ENCODE data around the gene CREB5.
A peak's percentile ranks its signal among the peaks of the same experiment; 100 is the strongest.
"Not testable (repeated sequence)": the region's sequence is repeated elsewhere in the genome, so short reads cannot be mapped to it uniquely, and the experiment has no call there.

The CREB5 gene

GRCh38 chr7:28411876-28412662 lies at the start of gene CREB5:
Gene CREB5, plus strand, starts transcription at chr7:28412518. Its CDS starts 397 bp downstream, at chr7:28412915.
- no peak for DNase-seq (ENCODE audit: low spot score)

- DNase-seq (ENCODE audit: low spot score): no peak
Measured at GRCh38 chr7:28362812-28363211, 49.5 kb upstream of the CREB5 start.

- no peak for DNase-seq (ENCODE audit: low spot score)
Measured at GRCh38 chr7:28364082-28364481, 48.2 kb upstream of the CREB5 start.

- no peak for DNase-seq (ENCODE audit: low spot score)
Measured at GRCh38 chr7:28369523-28369922, 42.8 kb upstream of the CREB5 start.

GRCh38 chr7:28371846-28372245 lies 40.5 kb upstream of the CREB5 start:
- DNase-seq (ENCODE audit: low spot score): no peak

- no peak for DNase-seq (ENCODE audit: low spot score)
Measured at GRCh38 chr7:28373990-28374389, 38.3 kb upstream of the CREB5 start.

GRCh38 chr7:28375729-28376128 lies 36.6 kb upstream of the CREB5 start:
- DNase-seq (ENCODE audit: low spot score): no peak

GRCh38 chr7:28376634-28377033 lies 35.7 kb upstream of the CREB5 start:
- DNase-seq (ENCODE audit: low spot score): no peak

- no peak for DNase-seq (ENCODE audit: low spot score)
Measured at GRCh38 chr7:28378574-28379149, 33.7 kb upstream of the CREB5 start.

- no peak for DNase-seq (ENCODE audit: low spot score)
Measured at GRCh38 chr7:28381466-28381865, 30.9 kb upstream of the CREB5 start.

- no peak for DNase-seq (ENCODE audit: low spot score)
Measured at GRCh38 chr7:28382144-28382543, 30.2 kb upstream of the CREB5 start.

- DNase-seq (ENCODE audit: low spot score): no peak
Measured at GRCh38 chr7:28383975-28384374, 28.3 kb upstream of the CREB5 start.

- peak; percentile 44 for DNase-seq (ENCODE audit: low spot score)
Measured at GRCh38 chr7:28389504-28390395, 22.6 kb upstream of the CREB5 start.

GRCh38 chr7:28390426-28390825 lies 21.9 kb upstream of the CREB5 start:
- DNase-seq (ENCODE audit: low spot score): no peak

- no peak for DNase-seq (ENCODE audit: low spot score)
Measured at GRCh38 chr7:28392289-28392688, 20.0 kb upstream of the CREB5 start.

- no peak for DNase-seq (ENCODE audit: low spot score)
Measured at GRCh38 chr7:28395404-28395803, 16.9 kb upstream of the CREB5 start.

- no peak for DNase-seq (ENCODE audit: low spot score)
Measured at GRCh38 chr7:28395831-28396230, 16.5 kb upstream of the CREB5 start.

GRCh38 chr7:28397141-28397540 lies 15.2 kb upstream of the CREB5 start:
- no peak for DNase-seq (ENCODE audit: low spot score)

GRCh38 chr7:28400838-28401360 lies 11.4 kb upstream of the CREB5 start:
- no peak for DNase-seq (ENCODE audit: low spot score)

- not testable (repeated sequence) for DNase-seq (ENCODE audit: low spot score)
Measured at GRCh38 chr7:28401567-28401966, 10.8 kb upstream of the CREB5 start.

GRCh38 chr7:28405662-28406061 lies 6.7 kb upstream of the CREB5 start:
- no peak for DNase-seq (ENCODE audit: low spot score)

GRCh38 chr7:28406192-28406591 lies 6.1 kb upstream of the CREB5 start:
- DNase-seq (ENCODE audit: low spot score): no peak

GRCh38 chr7:28407651-28408050 lies 4.7 kb upstream of the CREB5 start:
- peak; percentile 8 for DNase-seq (ENCODE audit: low spot score)

Measured in AG08395 (cell line).